ENCODE results near the gene MIER3. TPM values are rescaled to one million over a fixed set of nuclear protein-coding genes. Genes with fewer than 3 reads are reported as not detected.
A peak's percentile ranks its signal among the peaks of the same experiment; 100 is the strongest.

The MIER3 gene
- total and polyA plus RNA-seq, 2 of the 13 experiments (the other 11 are each of a cell fraction or from before 2014, with no cell fraction given), result 14.6 to 38.8 TPM

DNA sequence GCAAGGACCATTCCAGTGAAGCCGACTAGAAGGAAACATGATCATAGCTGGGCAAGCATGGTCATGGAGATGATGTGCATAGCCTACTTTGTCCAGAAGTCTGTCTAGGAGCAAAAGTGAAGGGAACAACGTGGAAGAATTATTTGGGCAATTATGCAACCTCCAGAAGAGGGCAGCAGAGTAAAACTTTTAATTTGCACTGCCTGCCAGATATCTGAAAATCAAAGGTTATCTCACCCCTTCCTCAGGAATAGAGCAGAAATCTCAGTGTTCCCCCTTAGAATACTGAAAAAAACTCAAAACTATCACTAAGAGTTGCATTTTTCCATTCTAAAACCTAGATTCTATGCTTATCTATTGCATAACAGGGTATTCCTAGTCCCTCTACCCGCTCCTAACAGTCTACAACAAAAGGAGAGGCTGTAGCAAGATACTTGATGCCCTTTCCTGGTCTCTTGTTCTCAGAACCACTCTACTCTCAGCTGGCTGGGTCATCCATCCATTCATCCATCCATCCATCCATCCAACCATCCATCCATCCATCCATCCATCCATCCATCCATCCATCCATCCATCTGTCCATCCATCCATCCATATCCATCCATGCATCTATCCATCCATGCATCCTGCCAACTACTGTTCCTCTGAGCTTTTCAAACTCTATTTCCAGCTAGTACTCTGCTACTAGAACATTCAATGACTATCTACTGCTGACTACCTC is 50.9 kb downstream of the MIER3 start (continued):
- TF ChIP-seq ZFYVE20 (CRISPR knock-in tag; IDR thresholded peaks at IDR 0.05; ENCODE audit: borderline replicate concordance, low read depth) (no peak), KDM5A (IDR thresholded peaks at IDR 0.05; ENCODE audit: borderline replicate concordance, low read length) (no peak), HOXA5 (CRISPR knock-in tag; IDR thresholded peaks at IDR 0.05) (no peak), ZSCAN25 (CRISPR knock-in tag; IDR thresholded peaks at IDR 0.05) (no peak), JUND (CRISPR knock-in tag; IDR thresholded peaks at IDR 0.05) (no peak), STAG1 (CRISPR knock-in tag; IDR thresholded peaks at IDR 0.05) (peak; percentile 91), ZNF138 (CRISPR knock-in tag; IDR thresholded peaks at IDR 0.05; ENCODE audit: low read depth) (no peak), ZNF253 (CRISPR knock-in tag; IDR thresholded peaks at IDR 0.05; ENCODE audit: borderline replicate concordance) (no peak)
- TF ChIP-seq, protein P1, sequence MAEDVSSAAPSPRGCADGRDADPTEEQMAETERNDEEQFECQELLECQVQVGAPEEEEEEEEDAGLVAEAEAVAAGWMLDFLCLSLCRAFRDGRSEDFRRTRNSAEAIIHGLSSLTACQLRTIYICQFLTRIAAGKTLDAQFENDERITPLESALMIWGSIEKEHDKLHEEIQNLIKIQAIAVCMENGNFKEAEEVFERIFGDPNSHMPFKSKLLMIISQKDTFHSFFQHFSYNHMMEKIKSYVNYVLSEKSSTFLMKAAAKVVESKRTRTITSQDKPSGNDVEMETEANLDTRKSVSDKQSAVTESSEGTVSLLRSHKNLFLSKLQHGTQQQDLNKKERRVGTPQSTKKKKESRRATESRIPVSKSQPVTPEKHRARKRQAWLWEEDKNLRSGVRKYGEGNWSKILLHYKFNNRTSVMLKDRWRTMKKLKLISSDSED (CRISPR knock-in tag; IDR thresholded peaks at IDR 0.05), result no peak
- TF ChIP-seq, protein P2, sequence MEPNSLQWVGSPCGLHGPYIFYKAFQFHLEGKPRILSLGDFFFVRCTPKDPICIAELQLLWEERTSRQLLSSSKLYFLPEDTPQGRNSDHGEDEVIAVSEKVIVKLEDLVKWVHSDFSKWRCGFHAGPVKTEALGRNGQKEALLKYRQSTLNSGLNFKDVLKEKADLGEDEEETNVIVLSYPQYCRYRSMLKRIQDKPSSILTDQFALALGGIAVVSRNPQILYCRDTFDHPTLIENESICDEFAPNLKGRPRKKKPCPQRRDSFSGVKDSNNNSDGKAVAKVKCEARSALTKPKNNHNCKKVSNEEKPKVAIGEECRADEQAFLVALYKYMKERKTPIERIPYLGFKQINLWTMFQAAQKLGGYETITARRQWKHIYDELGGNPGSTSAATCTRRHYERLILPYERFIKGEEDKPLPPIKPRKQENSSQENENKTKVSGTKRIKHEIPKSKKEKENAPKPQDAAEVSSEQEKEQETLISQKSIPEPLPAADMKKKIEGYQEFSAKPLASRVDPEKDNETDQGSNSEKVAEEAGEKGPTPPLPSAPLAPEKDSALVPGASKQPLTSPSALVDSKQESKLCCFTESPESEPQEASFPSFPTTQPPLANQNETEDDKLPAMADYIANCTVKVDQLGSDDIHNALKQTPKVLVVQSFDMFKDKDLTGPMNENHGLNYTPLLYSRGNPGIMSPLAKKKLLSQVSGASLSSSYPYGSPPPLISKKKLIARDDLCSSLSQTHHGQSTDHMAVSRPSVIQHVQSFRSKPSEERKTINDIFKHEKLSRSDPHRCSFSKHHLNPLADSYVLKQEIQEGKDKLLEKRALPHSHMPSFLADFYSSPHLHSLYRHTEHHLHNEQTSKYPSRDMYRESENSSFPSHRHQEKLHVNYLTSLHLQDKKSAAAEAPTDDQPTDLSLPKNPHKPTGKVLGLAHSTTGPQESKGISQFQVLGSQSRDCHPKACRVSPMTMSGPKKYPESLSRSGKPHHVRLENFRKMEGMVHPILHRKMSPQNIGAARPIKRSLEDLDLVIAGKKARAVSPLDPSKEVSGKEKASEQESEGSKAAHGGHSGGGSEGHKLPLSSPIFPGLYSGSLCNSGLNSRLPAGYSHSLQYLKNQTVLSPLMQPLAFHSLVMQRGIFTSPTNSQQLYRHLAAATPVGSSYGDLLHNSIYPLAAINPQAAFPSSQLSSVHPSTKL (CRISPR knock-in tag; IDR thresholded peaks at IDR 0.05), result 0 out of 2 replicates have a peak, but pooled peaks have one; percentile 21
